ENCODE measurements around the gene CMBL. TPM values are rescaled to one million over a fixed set of nuclear protein-coding genes. Genes with fewer than 3 reads are reported as not detected.
A peak's percentile ranks its signal among the peaks of the same experiment; 100 is the strongest.

Gene CMBL
- total RNA-seq, 1 experiment from 2014 or later, result 12.6 TPM

DNA sequence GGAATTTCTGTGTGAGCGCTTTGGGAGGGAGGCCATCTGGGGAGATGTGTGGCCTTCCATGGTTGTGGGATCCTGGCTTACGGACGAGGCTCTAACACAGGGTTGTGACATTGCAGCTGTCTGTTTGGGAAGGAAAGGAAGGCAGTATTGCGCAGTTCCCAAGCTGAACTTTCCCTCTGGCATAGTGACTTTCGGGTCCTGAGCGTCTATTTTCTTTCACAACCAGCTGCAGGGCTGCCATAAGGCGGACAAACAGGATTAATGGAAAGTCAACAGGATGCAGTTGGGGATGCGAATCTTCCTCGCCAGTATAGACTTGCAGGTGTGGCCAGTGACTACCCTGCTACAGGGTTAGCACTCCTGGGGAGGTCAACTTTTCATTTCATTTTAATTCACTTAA, 31.7 kb downstream of the CMBL start:
- Mint-ChIP-seq H3K27me3 (ENCODE audit: low read depth) (no peaks in the 10 kb centered on the region; the same call in 1 of the 2 replicates), H3K4me3 (no peak overlapping the region)
- no CpG with 5 or more reads among the region's 9 CpGs for WGBS (ENCODE audit: extremely low coverage, insufficient read length, low lambda C conversion rate)

More for the DNA sequence above, 31.7 kb downstream of the CMBL start:
- no peak overlapping the region for H3K27ac ChIP-seq (ENCODE audit: insufficient read length, low read depth, low read length)
- H2BK20ac ChIP-seq (ENCODE audit: low read depth, low read length, poor library complexity, severe bottlenecking), result no peak overlapping the region
- H4K5ac ChIP-seq (ENCODE audit: insufficient read length, low read depth, low read length), result no peak overlapping the region
- H2AFZ ChIP-seq (ENCODE audit: low read length), result no peak overlapping the region
- no peaks in the 10 kb centered on the region for H4K20me1 ChIP-seq (ENCODE audit: control insufficient read depth, insufficient read depth, insufficient read length)
- no peak overlapping the region for H3K18ac ChIP-seq (ENCODE audit: insufficient read length, low read depth, low read length)
- no peaks in the 10 kb centered on the region for H3K27me3 ChIP-seq (ENCODE audit: insufficient read depth, low read length)
- H3K23me2 ChIP-seq (ENCODE audit: insufficient read length, low read depth, low read length, poor library complexity, severe bottlenecking), result no peaks in the 10 kb centered on the region
- H2AK5ac ChIP-seq (ENCODE audit: insufficient read length, low read length), result no peak overlapping the region
- H3K9ac ChIP-seq (ENCODE audit: extremely low read depth, insufficient read length, low read length), result no peak overlapping the region
- H2BK120ac ChIP-seq (ENCODE audit: low read depth, low read length, poor library complexity, severe bottlenecking), result no peak overlapping the region
- no peaks in the 10 kb centered on the region for H3K79me1 ChIP-seq (ENCODE audit: insufficient read depth, low read depth, low read length, poor library complexity, severe bottlenecking)
- H3T11ph ChIP-seq (ENCODE audit: low read length), result no peak overlapping the region
- Mint-ChIP-seq H3K27ac (peak overlapping the region in 1 of 3 experiments; percentile 17; a peak in 3 of 7 replicates), H3K4me1 (peaks cover 23 to 24% of the 10 kb centered on the region in 2 experiments), H3K36me3 (ENCODE audit: insufficient read depth in 1 of 3, low read depth in 3 of 3) (peaks cover 0 to 7% (median 5%) of the 10 kb centered on the region in 3 experiments; a peak in 3 of 7 replicates), H3K9me3 (peaks cover 3 to 6% of the 10 kb centered on the region in 2 experiments; a peak in 4 of 5 replicates)
- no peak overlapping the region for H3K4me2 ChIP-seq (ENCODE audit: insufficient read depth, insufficient read length, low read length)
- no peak for DNase-seq
- no peaks in the 10 kb centered on the region for H3K79me2 ChIP-seq (ENCODE audit: insufficient read depth, low read length)
- peaks cover 4% of the 10 kb centered on the region; the same call in 1 of the 2 replicates for H3K4me1 ChIP-seq (ENCODE audit: insufficient read depth, low read length)
- no peak overlapping the region for H4K91ac ChIP-seq (ENCODE audit: insufficient read length, low read depth, low read length)
- H3K23ac ChIP-seq (ENCODE audit: insufficient read length, low read depth, low read length), result no peak overlapping the region
- H3K9me3 ChIP-seq (ENCODE audit: control insufficient read depth, low read depth, low read length), result no peaks in the 10 kb centered on the region
- H3K4ac ChIP-seq (ENCODE audit: low read depth, low read length), result no peak overlapping the region
- no peak overlapping the region for H4K8ac ChIP-seq (replicated peaks; ENCODE audit: insufficient read length, low read depth, low read length)
- TF ChIP-seq CTCF (conservative IDR thresholded peaks at IDR 0.05), result no peak
- no peak overlapping the region for H2BK5ac ChIP-seq (ENCODE audit: insufficient read length, low read length)
- no peak overlapping the region for H3K56ac ChIP-seq (ENCODE audit: insufficient read length, low read depth, low read length)
- no peak overlapping the region for H2BK12ac ChIP-seq (ENCODE audit: insufficient read length, low read depth, low read length)
- H3K14ac ChIP-seq (ENCODE audit: insufficient read depth, low read length), result no peak overlapping the region
- no peak overlapping the region for H2BK15ac ChIP-seq (ENCODE audit: low read depth, low read length)
